Activated naive CD4-positive, alpha-beta T cell treated with anti-CD3 and anti-CD28 coated beads for 36 hours (primary cell): ENCODE results near the gene STOX1. TPM values are rescaled to one million over a fixed set of nuclear protein-coding genes. Genes with fewer than 3 reads are reported as not detected.

Experiments used
- total RNA-seq, 2 experiments: library from RNA; stranded (reverse); gene quantifications; one replicate each; pipeline ENCODE4 v1.2.3, GENCODE V29; 2021

STOX1 gene
- total RNA-seq, 2 experiments from 2014 or later, result 0.38 to 0.42 TPM

Other genes starting within 250 kb of the STOX1 start
- 10 to 100 TPM; 80.7 to 87.9 TPM for gene CCAR1, start 106.3 kb upstream of the STOX1 start, total RNA-seq
- gene DDX50, start 73.8 kb downstream of the STOX1 start, total RNA-seq, result 10 to 100 TPM; 62.1 to 66.0 TPM
- gene DDX21, start 128.6 kb downstream of the STOX1 start, total RNA-seq, result 100 to 1,000 TPM; 155 to 164 TPM
- 10 to 100 TPM; 10.1 to 10.6 TPM for gene KIFBP, start 161.3 kb downstream of the STOX1 start, total RNA-seq